ENCODE results near the gene PTPRJ.
"Not testable (repeated sequence)": the region's sequence is repeated elsewhere in the genome, so short reads cannot be mapped to it uniquely, and the experiment has no call there.

Gene PTPRJ

GRCh38 chr11:47980088-47980906 lies at the start of gene PTPRJ:
Gene PTPRJ (plus strand): TSS chr11:47980559. CDS start chr11:47980913, 354 bp downstream.
- peak; percentile 48 for DNase-seq

GRCh38 chr11:47932544-47932943 lies 47.8 kb upstream of the PTPRJ start:
- DNase-seq = no peak

GRCh38 chr11:47933797-47934196 lies 46.6 kb upstream of the PTPRJ start:
- not testable (repeated sequence) for DNase-seq

GRCh38 chr11:47938791-47939560 lies 41.4 kb upstream of the PTPRJ start:
- no peak for DNase-seq

GRCh38 chr11:47940904-47941649 lies 39.3 kb upstream of the PTPRJ start:
- peak; percentile 16 for DNase-seq

GRCh38 chr11:47941907-47942558 lies 38.3 kb upstream of the PTPRJ start:
- no peak for DNase-seq

GRCh38 chr11:47943721-47944586 lies 36.4 kb upstream of the PTPRJ start:
- peak; percentile 16 for DNase-seq

DNA sequence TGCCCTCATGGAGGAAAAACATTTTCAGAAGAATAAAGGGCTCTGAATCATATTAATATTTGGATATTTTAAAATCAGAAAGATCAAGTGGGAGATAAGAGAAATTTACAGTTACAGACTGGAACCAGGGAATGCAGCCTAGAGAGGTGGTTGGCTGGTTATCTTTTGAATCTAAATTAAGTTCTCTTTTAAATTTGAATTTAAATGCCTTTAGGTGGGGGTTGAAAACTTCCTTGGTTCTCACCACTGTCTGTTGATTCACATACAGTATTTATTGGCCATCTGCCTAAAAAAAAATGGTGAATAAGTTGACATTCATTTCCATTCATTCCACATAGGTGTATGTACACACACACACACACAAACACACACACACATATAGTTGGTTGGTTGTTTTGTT lies 35.7 kb upstream of the PTPRJ start:
- peak; percentile 28 for DNase-seq

DNA sequence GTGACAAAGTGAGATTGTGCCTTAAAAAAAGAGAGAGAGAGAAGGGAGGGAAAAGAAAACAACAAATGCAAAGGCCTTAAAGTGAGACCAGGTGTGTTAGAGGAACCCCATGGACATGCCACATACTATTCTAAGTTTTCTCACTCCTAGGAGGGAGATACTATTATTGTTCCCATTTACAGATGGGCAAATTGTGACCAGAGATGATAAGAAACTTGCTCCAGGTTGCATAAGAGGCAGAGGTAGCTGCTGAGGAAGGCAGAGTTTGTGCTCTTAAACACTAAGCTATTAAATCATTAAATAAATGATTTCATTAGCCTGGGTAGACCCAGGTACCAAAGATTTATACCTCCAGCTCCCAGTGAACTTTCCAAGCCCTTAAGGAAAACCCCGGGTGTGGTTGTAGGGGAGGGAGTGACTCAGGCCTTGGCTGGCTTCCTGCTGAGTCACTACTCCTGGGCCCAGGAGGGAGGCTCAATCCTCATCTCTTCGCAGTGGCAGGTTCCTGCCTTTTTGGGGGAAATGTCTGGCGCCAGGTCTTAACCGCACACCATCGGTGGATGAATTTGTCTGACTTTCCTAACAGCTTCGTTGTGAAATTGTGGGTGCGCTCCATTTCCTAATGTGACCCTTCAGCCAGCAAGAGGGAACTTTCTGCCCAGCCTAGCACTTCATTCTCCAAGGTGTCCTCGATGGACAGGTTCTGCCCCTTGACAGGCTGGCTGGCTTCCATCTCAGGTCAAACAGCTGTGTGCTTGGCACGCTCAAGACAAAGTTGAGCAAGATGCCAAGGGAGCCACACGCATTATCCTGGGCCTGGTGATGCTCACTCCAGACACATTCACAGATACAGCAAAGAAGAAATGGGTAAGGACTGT lies 33.4 kb upstream of the PTPRJ start:
- DNase-seq = peak; percentile 95

DNA sequence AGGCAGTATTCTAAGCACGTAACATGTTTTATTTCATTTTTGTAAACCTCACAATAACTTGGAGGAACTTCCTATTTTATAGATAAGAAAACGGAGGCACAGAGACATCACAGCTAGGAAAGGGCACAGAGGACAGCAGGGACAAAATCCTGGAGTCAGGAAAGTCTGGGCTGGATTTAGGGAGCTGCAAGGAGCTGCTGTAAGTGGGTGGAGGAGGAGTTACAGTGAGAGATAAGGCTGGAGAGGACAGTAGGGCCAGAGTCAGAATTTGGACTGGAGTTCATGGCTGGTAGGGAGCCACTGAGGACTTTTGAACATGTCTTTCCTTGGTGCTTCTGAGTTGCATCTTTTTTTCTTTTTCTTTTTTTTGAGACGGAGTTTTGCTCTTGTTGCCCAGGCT lies 32.2 kb upstream of the PTPRJ start:
- DNase-seq = no peak

DNA sequence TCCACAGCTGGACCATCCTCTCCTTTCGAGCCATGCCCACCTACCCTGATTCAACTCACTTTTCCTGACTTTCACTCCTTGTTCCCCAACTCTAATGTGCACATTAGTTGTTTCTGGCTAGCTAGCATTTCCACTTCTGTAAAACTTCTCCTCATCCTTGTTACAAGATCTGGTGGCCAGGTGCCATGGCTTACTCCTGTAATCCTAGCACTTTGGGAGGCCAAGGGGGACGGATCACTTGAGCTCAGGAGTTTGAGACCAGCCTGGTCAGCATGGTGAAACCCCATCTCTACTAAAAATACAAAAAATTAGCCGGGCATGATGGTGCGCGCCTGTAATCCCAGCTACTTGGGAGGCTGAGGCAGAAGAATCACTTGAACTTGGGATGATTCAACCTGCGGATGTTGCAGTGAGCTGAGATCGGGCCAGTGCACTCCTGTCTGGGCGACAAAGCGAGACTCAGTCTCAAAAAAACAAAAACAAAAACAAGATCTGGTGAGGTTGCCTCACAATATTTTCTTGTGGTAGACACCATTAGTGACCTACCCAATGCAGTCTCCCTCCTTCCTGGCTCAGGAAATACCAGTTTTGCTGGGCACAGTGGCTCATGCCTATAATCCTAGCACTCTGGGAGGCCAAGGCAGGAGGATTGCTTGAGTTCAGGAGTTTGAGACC lies 31.2 kb upstream of the PTPRJ start:
- DNase-seq = not testable (repeated sequence)

- peak; percentile 61 for DNase-seq
Observed at GRCh38 chr11:47950396-47950795, 30.0 kb upstream of the PTPRJ start.

GRCh38 chr11:47951504-47951903 lies 28.9 kb upstream of the PTPRJ start:
- DNase-seq = not testable (repeated sequence)

DNA sequence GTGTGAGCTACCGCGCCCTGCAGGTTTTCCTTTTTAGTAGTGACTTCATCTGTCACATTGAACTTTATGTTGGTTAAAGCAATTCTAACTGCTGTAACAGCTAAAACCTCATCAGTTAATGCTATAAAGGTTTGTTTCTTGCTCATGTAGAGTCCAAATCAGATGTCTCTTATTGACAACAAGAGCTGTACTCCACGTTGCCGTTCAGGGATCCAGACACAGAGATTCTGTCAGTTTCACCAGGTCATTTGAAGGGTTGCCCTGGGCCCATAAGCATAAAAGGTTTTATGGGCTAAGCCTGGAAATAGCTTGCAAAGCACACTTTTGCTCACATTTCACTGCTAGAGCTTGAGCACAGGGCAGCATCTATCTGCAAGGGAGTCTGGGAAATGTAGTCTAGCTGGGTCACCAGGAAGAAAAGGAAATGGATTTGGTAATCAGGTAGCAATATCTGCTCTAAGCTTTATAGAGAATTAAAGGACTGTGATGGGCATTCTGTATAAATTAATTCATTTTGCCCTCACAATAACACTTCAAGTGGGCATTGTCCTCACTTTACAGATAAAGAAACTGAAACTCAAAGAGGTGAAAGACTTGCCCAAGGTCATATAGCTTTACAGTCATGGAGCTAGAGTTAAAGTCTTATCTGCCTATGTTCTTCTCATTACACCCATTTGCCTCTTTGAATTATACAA lies 25.2 kb upstream of the PTPRJ start:
- DNase-seq = no peak

DNA sequence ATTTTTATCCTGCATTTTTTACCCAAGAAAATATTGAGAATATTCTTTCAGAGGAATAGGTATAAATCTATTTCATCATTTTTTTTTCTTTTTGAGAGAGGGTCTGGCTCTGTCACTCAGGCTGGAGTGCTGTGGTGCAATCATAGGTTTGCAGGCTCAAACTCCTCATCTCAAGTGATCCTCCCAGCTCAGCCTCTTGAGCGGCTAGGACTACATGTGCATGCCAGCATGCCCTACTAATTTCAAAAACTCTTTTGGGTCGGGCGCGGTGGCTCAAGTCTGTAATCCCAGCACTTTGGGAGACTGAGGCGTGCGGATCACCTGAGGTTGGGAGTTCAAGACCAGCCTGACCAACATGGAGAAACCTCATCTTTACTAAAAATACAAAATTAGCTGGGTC lies 20.3 kb upstream of the PTPRJ start:
- DNase-seq = no peak

- DNase-seq = no peak
Observed at GRCh38 chr11:47961383-47961782, 19.0 kb upstream of the PTPRJ start.

- no peak for DNase-seq
Observed at GRCh38 chr11:47964546-47964945, 15.8 kb upstream of the PTPRJ start.

DNA sequence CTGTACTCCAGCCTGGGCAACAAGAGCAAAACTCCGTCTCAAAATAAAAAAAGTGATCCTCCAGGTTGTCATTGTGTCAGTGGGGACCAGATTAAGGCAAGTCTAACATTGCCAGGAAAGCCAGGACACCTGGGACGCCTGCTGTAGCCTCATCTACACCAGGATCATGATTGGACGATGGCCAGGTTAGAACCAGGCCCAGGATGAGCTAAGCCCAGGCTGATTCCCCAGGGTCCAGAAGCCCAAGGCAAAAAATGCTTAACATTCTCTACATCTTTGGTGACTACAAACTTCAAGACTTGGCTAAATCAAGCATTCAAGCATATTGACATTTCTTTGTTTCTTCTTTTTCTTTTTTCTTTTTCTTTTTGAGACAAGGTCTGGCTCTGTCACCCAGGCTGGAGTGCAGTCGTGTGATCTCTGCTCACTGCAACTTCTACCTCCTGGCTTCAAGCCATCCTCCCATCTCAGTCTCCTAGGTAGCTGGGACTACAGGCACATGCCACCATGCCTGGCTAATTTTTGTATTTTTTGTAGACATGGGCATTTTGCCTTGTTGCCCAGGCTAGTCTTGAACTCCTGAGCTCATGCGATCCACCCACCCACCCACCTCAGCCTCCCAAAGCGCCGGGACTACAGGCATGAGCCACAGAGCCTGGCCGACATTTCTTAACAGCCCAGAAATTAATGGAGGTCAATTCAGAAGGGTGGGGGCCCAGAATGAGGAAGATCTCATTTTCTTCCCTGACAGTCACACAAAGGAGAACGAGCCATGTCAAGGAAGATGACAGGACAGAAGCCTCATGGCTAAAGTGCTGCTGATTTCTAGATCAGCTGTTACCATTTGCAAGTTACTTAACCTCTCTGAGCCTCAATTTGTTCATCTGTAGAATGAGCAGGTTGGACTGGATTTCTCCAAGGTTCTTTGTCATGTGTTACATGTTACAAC lies 12.5 kb upstream of the PTPRJ start:
- DNase-seq = peak; percentile 75
